HepG2 (cell line): ENCODE results near the gene CMTM2. TPM values are rescaled to one million over a fixed set of nuclear protein-coding genes. Genes with fewer than 3 reads are reported as not detected.

Experiments used
- BRCA1 ChIP-seq: sonication (generic); formaldehyde crosslinking; IDR thresholded peaks from 2 replicates; pipeline ENCODE4 v1.4.0; 2020; ENCODE audit warnings: missing genetic modification reagents
- CENPX ChIP-seq: sonication (generic); formaldehyde crosslinking; IDR thresholded peaks from 2 replicates; pipeline ENCODE4 v1.9.0; 2021; ENCODE audit warnings: mild to moderate bottlenecking, missing genetic modification reagents, moderate library complexity
- CHD4 ChIP-seq: fragments of 200-600 bp; sonication (generic); IDR thresholded peaks from 2 replicates; pipeline ENCODE4 v1.7.0; 2017; ENCODE audit warnings: mild to moderate bottlenecking, low read length, borderline replicate concordance
- ERF ChIP-seq: IDR thresholded peaks from 2 replicates; pipeline ENCODE4 v1.6.1; 2018; ENCODE audit warnings: missing biosample characterization, missing genetic modification reagents
- FOXA1 ChIP-seq, 2 experiments: fragments of 450-650 bp in 1 of 2; sonication (generic) in 1 of 2; formaldehyde crosslinking in 1 of 2; IDR thresholded peaks; 2 replicates each; pipeline versions ENCODE4 v1.4.0 to v1.6.1; 2016 to 2020; ENCODE audit warnings: missing genetic modification reagents in 1 of 2
- GZF1 ChIP-seq: sonication (generic); formaldehyde crosslinking; IDR thresholded peaks from 2 replicates; pipeline ENCODE4 v1.5.1; 2020; ENCODE audit warnings: mild to moderate bottlenecking, missing genetic modification reagents
- HDAC6 ChIP-seq: fragments of 200-600 bp; sonication (generic); IDR thresholded peaks from 2 replicates; pipeline ENCODE4 v1.7.0; 2017; ENCODE audit warnings: mild to moderate bottlenecking, antibody characterized with exemption, low read length, low read depth
- HMGA1 ChIP-seq: sonication (generic); formaldehyde crosslinking; conservative IDR thresholded peaks from 2 replicates; pipeline ENCODE4 v1.4.0; 2020; ENCODE audit warnings: missing genetic modification reagents
- ISL2 ChIP-seq: sonication (generic); formaldehyde crosslinking; IDR thresholded peaks from 2 replicates; pipeline ENCODE4 v1.5.0; 2020; ENCODE audit warnings: missing genetic modification reagents
- KAT2B ChIP-seq: fragments of 150-350 bp; IDR thresholded peaks from 2 replicates; pipeline ENCODE4 v1.6.1; 2014; ENCODE audit warnings: low read depth, low read length, borderline replicate concordance
- MXI1 ChIP-seq: IDR thresholded peaks from 3 replicates; pipeline ENCODE4 v1.6.1; 2012; ENCODE audit warnings: low read depth, low read length, inconsistent platforms, borderline replicate concordance
- NR3C1 ChIP-seq: sonication (generic); formaldehyde crosslinking; IDR thresholded peaks from 2 replicates; pipeline ENCODE4 v1.4.0; 2020; ENCODE audit warnings: missing genetic modification reagents
- PRDM4 ChIP-seq: sonication (generic); formaldehyde crosslinking; IDR thresholded peaks from 2 replicates; pipeline ENCODE4 v1.9.0; 2021; ENCODE audit warnings: missing genetic modification reagents, borderline replicate concordance
- RBM39 ChIP-seq: fragments of 200-400 bp; formaldehyde crosslinking; IDR thresholded peaks from one replicate; pipeline ENCODE4 v1.6.1; 2018; ENCODE audit warnings: antibody characterized with exemption, mild to moderate bottlenecking, low read depth, low read length; ENCODE audit not compliant: poor library complexity, severe bottlenecking
- SCMH1 ChIP-seq: sonication (generic); formaldehyde crosslinking; IDR thresholded peaks from 2 replicates; pipeline ENCODE4 v1.9.0; 2021; ENCODE audit warnings: missing genetic modification reagents, mild to moderate bottlenecking, borderline replicate concordance
- SRF ChIP-seq: IDR thresholded peaks from 2 replicates; pipeline ENCODE4 v1.6.1; 2011; ENCODE audit warnings: mild to moderate bottlenecking, low read depth, low read length, moderate library complexity
- ZFP36 ChIP-seq: fragments of 150-350 bp; IDR thresholded peaks from 2 replicates; pipeline ENCODE4 v1.6.1; 2018; ENCODE audit warnings: borderline replicate concordance, low read length, low read depth; ENCODE audit not compliant: partially characterized antibody
- ZKSCAN1 ChIP-seq: fragments of 150-350 bp; IDR thresholded peaks from 2 replicates; pipeline ENCODE4 v1.6.1; 2014; ENCODE audit warnings: low read length
- ZNF232 ChIP-seq: sonication (generic); formaldehyde crosslinking; IDR thresholded peaks from 2 replicates; pipeline ENCODE4 v1.4.0; 2020; ENCODE audit warnings: missing genetic modification reagents, borderline replicate concordance
- ZNF703 ChIP-seq: sonication (generic); formaldehyde crosslinking; IDR thresholded peaks from 2 replicates; pipeline ENCODE4 v1.5.1; 2020; ENCODE audit warnings: missing genetic modification reagents, mild to moderate bottlenecking, moderate library complexity, borderline replicate concordance
- ZNF878 ChIP-seq: sonication (generic); formaldehyde crosslinking; IDR thresholded peaks from 2 replicates; pipeline ENCODE4 v1.8.1; 2023; ENCODE audit warnings: mild to moderate bottlenecking, missing genetic modification reagents, moderate library complexity
- polyA plus RNA-seq, 8 experiments: library from polyadenylated mRNA; depleted of rRNA in 3 of 8; stranded (reverse) in 7 of 8; unstranded in 1 of 8; fragments of >200 nt; fragmentation: Illumina TruSeq in 4 of 8; extraction: Trizol in 4 of 8; gene quantifications; 2 replicates each; pipeline versions ENCODE4 v1.2.1 to v1.2.3, GENCODE V29; 2011 to 2016; ENCODE audit warnings: low read depth in 4 of 8, missing spikeins in 1 of 8, mixed read lengths in 1 of 8; ENCODE audit not compliant: insufficient read depth in 1 of 8
- total RNA-seq, 5 experiments: library from RNA; depleted of rRNA; stranded (reverse); fragments of >200 nt; fragmentation: Illumina TruSeq; extraction: Trizol; gene quantifications; 2 replicates each; pipeline ENCODE4 v1.2.3, GENCODE V29; 2016; ENCODE audit warnings: low read depth in 1 of 5
- TF ChIP-seq, protein P1 (sequence below): sonication (generic); formaldehyde crosslinking; IDR thresholded peaks from 2 replicates; pipeline ENCODE4 v1.4.0; 2020; ENCODE audit warnings: missing genetic modification reagents
- TF ChIP-seq, protein P2 (sequence below): sonication (generic); formaldehyde crosslinking; IDR thresholded peaks from 2 replicates; pipeline ENCODE4 v1.8.0; 2022; ENCODE audit warnings: mild to moderate bottlenecking, missing genetic modification reagents, borderline replicate concordance

CMTM2 gene
- total and polyA plus RNA-seq, 2 of the 13 experiments (the other 11 are each of a cell fraction or from before 2014, with no cell fraction given): not detected

GRCh38 chr16:66549284-66550131 lies 29.8 kb upstream of the CMTM2 start, which contains the start of gene TK2 (continued):
- TF ChIP-seq BRCA1 (CRISPR knock-in tag) (peak; percentile 48; the same call in 1 of the 2 replicates), KAT2B (no peak), ZFP36 (no peak), CENPX (no peak), FOXA1 (IDR thresholded peaks at IDR 0.05) (no peak), FOXA1 (CRISPR knock-in tag; IDR thresholded peaks at IDR 0.05) (no peak), HDAC6 (no peak), ZNF232 (peak; percentile 58; the same call in 1 of the 2 replicates), ZNF703 (CRISPR knock-in tag) (no peak), NR3C1 (CRISPR knock-in tag) (no peak), HMGA1 (CRISPR knock-in tag) (no peak), SRF (no peak), PRDM4 (CRISPR knock-in tag) (peak; percentile 70; the same call in 1 of the 2 replicates), ISL2 (CRISPR knock-in tag) (peak; percentile 42; the same call in 1 of the 2 replicates), SCMH1 (CRISPR knock-in tag) (no peak), ZKSCAN1 (no peak), GZF1 (CRISPR knock-in tag) (peak; percentile 84; the same call in 1 of the 2 replicates), ZNF878 (CRISPR knock-in tag) (peak; percentile 17; the same call in 1 of the 2 replicates), ERF (CRISPR knock-in tag) (peak; percentile 75), MXI1 (peak; percentile 33; the same call in 1 of the 3 replicates), RBM39 (peak; percentile 82), CHD4 (no peak)
- TF ChIP-seq, protein P1, sequence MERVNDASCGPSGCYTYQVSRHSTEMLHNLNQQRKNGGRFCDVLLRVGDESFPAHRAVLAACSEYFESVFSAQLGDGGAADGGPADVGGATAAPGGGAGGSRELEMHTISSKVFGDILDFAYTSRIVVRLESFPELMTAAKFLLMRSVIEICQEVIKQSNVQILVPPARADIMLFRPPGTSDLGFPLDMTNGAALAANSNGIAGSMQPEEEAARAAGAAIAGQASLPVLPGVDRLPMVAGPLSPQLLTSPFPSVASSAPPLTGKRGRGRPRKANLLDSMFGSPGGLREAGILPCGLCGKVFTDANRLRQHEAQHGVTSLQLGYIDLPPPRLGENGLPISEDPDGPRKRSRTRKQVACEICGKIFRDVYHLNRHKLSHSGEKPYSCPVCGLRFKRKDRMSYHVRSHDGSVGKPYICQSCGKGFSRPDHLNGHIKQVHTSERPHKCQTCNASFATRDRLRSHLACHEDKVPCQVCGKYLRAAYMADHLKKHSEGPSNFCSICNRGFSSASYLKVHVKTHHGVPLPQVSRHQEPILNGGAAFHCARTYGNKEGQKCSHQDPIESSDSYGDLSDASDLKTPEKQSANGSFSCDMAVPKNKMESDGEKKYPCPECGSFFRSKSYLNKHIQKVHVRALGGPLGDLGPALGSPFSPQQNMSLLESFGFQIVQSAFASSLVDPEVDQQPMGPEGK (CRISPR knock-in tag): no peak; the same call in 1 of the 2 replicates
- TF ChIP-seq, protein P2, sequence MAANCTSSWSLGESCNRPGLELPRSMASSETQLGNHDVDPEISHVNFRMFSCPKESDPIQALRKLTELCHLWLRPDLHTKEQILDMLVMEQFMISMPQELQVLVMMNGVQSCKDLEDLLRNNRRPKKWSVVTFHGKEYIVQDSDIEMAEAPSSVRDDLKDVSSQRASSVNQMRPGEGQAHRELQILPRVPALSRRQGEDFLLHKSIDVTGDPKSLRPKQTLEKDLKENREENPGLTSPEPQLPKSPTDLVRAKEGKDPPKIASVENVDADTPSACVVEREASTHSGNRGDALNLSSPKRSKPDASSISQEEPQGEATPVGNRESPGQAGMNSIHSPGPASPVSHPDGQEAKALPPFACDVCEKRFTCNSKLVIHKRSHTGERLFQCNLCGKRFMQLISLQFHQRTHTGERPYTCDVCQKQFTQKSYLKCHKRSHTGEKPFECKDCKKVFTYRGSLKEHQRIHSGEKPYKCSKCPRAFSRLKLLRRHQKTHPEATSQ (CRISPR knock-in tag): no peak
